HG03520 (cell line): ENCODE data around the gene SGCA.

Source experiments
- ATAC-seq: cut with Tn5 transposase; IDR thresholded peaks from one replicate; pipeline ENCODE4 v1.9.1; 2021; ENCODE audit warnings: mild to moderate bottlenecking, moderate library complexity; ENCODE audit not compliant: unreplicated experiment

Gene SGCA

DNA sequence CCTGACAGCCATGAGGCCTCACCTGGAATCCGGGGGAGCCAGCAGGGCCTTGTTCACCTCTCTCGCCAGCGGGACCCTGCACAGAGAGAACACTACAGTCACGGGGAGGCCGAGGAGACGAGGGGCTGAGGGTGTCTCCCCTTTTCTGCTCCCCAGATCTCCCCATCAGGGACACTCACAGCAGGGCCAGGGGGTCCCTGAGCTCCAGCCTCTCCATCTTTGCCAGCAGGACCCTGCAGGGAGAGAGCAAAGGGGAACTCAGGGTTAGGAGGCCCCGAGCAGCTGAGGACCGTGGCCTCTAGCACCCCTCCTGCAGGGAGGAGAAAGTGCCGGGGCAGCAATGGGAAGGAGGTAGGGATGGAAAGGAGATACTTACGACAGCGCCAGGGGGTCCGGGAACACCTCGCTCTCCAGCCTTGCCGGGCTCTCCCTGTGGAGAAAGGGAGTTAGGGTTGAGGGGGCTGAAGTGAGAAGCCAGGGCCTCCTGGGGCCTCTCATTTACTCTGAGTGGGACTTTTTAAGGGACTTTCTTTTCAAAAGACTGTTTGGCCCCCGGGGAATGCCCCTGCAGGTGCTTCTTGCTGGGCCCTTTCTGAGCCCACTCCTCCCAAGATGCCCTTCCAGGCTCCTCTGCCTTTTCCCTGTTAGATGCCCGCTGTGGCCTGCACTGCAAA is 26.9 kb downstream of the SGCA start:
- no peak for ATAC-seq

DNA sequence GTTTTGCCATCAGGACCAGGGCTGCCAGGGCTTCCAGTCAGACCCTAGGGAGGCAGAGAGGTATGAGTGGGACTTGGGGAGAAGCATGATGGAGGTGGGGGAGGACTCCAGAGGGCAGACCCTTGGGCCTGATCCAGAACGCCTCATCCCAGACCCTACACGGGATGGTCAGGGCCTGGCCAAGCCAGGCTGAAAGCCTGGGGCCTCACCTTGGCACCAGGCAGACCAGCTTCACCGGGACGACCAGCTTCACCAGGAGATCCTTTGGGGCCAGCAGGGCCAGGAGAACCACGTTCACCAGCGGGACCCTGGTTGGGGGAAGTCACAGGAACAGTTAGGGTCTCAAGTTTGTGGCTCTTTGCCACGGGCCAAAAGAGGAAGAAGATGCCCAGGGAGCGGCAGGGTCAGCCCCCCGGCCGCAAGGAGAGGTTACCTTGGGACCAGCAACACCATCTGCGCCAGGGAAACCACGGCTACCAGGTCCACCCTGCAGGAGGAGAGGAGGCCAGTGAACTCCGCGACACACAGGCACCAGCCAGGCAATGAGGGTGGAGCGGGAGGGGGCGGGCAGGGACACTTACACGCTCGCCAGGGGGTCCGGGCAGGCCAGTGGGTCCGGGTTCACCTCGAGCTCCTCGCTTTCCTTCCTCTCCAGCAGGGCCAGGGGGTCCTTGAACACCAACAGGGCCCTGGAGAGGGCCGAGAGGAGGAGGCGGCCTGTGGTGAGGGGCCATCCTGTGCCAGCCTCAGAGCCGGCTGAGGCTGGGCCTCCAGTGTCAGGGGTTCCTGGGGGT is 28.5 kb downstream of the SGCA start:
- ATAC-seq: no peak

DNA sequence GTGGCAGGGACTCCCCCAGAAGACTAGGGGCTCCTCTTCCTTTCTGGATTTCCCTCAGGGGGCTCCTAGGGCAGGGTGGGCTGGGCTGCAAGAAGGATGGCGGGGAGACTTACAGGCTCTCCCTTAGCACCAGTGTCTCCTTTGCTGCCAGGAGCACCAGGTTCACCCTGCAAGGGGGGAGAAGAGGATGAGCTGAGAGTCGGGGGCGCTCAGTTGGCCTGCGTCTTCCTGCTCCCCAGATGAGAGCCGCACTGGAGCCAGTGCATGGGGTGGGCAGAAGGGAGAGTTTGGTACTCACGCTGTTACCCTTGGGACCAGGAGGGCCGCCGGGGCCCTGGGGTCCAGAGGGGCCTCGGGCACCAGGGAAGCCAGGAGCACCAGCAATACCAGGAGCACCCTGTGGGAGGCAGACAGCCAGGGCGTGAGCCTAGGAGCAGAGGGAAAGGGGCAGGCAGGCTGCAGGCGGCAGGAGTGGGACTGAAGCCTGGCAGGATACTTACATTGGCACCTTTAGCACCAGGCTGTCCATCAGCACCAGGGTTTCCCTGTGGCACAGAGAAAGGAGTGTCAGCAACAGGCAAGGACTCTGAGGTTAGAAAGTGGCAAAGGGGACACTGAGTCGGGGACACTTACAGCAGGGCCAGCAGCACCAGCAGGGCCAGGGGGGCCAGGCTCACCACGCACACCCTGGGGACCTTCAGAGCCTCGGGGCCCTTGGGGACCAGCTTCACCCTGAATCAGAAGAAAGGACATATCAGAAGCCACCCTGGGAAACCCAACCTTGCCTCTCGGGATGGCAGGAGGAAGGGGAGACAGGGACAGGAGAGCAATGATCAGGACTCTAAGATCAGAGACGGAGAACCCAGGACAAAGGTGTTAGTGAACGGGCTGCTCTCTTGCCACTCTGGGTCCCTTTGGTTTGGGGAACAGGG is 29.4 kb downstream of the SGCA start:
- no peak for ATAC-seq

DNA sequence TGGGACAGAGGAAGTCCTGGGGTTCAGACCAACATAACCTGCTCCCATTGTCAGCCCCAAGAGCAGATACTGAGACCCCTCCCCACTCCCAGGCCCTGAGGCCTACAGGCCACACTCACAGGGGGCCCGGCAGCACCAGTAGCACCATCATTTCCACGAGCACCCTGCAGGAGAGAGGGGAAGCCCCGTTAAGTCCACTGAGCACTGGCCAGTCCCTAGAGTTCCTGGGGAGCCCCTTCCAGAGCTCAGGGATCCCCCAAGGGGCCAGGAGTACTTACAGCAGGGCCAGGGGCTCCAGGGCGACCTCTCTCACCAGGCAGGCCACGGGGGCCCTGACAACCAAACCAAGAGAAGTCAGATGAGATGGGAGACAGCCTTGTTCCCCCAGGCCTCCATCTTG is 30.2 kb downstream of the SGCA start:
- ATAC-seq: no peak

DNA sequence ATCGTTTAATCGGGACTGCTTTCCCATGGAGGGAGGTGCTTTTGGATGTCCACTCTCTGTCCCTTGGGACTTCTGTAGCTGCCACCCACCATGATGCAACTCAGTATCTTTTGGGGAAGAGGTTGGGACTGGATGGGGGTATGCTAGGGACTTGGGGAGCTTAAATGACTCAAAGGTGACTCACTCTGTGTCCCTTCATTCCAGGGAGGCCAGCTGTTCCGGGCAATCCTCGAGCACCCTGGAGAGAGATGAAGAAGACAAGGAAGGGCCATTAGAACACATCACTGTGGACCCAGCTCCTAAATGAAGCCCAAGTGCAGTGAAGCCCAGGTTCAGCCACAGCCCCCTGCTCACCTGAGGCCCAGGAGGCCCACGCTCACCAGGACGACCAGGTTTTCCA is 31.0 kb downstream of the SGCA start:
- ATAC-seq: no peak

DNA sequence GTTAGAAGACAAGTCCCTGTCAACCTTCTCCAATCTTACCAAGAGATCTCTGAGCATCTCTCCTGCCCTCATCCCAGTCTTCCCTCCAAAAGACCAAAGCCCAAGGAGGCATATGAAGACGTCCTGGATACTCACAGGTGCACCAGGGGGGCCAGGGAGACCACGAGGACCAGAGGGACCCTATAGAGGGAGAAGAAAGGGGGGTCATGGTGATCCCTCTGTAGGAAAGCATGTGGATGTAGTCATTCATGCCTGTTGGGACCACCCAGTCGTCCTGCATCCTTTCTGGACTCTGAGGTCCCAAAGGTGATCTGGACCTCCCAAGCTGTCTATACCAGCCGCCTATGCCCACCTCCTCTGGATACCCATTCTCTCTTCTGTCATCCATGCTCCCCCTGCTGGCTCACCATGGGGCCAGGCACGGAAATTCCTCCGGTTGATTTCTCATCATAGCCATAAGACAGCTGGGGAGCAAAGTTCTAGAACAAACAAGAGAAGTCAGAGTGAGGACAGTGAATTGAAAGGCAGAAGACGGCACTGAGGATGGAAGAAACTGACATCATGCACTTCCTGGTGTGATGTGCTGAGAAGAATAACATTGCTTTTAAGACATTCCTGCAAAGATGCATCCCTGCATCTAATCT is 32.3 kb downstream of the SGCA start:
- ATAC-seq: no peak

DNA sequence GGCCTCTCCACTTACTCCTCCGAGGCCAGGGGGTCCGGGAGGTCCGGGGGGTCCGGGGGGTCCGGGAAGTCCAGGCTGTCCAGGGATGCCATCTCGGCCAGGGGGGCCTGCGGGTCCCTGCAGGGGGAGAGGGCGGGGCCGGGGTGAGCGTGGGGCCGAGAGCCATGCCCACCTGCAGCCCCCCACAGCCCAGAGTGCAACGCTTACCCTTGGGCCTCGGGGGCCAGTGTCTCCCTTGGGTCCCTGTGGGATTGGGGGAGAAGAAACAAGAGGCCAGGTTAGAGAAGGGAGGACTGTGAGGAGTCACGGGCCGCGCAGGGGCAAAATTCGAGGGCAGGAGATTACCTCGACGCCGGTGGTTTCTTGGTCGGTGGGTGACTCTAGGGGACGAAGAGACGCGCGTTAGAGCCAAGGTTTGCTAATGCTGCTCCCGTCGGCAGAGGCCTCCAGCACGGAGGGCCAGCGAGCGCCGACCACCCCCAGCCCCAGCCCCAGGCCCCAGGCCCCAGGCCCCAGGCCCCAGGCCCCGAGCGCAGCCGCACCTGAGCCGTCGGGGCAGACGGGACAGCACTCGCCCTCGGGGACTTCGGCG is 33.5 kb downstream of the SGCA start:
- ATAC-seq: no peak

DNA sequence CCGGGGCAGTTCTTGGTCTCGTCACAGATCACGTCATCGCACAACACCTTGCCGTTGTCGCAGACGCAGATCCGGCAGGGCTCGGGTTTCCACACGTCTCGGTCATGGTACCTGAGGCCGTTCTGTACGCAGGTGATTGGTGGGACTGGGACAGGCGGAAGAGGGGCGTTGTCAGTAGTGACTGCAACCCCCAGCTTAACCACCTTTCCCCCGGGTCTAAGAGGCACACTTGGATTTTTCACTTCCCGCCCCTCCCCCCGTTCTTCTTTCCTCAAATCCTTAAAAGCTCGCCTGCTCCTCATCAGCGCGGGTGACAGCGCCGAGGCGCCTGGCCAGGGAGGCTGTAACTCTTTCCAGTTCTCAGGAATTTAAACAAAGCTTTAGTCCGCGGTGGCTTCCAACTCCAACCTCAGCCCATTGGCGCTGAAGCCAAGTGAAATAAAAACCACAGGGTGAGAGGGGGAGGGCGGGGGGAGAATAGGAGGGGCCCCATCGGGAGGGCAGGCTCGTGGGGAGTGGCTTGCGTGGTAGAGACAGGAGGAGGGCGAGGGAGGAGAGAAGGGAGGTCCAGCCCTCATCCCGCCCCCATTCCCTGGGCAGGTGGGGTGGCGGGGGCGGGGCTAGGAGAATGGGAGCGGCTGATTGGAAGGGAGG is 34.1 kb downstream of the SGCA start:
- no peak for ATAC-seq

DNA sequence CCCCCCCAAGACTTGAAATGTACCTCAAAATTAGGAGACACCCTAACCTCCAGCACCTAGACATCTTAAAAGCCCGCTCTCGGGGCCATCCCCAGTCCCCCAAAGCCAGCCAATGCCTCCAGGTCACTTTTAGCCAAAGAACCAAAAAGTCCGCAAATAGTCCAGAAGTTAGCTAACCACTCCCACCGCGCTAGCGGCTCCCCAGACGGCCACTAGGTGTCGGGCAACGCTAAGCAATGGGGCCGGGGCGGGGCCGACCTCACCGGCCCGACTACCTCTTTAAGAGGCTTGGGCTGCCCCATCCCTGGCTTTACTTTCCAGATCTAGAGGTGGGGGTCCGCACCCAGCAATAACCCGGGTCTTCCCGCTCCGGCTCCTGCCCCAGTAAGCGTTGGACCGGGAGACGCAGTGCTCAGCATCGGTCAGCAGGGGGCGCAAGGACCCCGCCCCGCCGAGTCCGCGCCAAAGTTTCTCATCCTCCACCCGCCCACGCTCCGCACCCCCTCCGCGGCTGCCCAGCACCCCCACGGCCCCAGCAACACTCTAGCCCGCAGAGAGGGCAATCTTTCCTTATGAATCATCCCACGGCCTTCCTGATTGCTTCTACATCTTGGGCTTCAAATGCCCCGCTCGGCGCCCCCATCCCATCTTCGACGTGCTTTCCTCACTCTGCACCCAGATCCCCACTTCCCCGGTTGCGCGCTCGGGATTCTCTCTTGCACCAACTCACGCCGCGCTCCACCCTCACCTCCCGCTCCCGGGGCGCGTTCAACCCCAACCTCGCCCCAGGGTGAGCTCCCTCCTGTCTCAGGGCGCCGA is 34.9 kb downstream of the SGCA start:
- no peak for ATAC-seq

DNA sequence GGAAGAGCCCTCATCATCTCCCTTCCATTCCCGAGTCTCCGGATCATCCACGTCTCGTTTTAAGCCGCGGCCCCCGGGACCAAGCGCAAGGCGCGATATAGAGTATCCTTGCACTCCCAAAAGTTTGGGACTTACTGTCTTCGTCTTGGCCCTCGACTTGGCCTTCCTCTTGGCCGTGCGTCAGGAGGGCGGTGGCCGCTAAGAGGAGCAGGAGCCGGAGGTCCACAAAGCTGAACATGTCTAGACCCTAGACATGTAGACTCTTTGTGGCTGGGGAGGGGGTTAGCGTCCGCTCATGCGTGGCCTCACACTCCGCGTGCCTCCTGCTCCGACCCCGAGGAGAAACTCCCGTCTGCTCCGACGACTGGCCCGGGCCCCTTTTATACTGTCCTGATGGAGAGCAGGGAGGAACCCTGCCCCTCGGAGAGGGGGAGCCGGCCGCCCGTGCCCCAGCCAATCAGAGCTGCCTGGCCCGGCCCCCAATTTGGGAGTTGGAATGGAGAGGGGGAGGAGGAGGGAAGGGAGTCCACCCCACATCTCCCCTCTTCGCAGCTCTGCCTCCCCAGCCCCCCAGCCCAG is 35.6 kb downstream of the SGCA start, which contains the start of gene COL1A1:
Gene COL1A1 (minus strand): TSS at position 356 of the 579 bp plus-strand sequence. CDS start 118 bp downstream, at position 238.
- no peak for ATAC-seq

DNA sequence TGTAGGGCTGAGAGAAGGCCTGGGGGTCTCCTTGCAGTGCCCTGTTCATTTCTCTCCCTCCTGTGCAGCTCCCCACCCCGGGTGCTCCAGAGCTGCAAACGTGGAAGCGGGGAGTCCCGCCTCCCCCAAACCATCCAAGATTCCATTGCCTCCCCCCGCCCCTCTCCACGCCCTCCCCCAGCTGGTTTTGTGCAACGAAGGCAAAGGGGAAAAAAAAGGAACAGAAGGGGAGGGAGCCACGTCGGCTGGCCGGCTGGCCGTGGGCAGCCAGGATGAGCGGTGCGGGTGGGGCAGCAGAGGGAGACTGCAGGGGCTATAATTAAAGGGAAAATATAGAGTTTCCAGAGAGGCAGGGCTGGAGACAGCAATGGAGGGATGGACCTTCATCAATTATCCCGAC is 37.3 kb downstream of the SGCA start:
- no peak for ATAC-seq

DNA sequence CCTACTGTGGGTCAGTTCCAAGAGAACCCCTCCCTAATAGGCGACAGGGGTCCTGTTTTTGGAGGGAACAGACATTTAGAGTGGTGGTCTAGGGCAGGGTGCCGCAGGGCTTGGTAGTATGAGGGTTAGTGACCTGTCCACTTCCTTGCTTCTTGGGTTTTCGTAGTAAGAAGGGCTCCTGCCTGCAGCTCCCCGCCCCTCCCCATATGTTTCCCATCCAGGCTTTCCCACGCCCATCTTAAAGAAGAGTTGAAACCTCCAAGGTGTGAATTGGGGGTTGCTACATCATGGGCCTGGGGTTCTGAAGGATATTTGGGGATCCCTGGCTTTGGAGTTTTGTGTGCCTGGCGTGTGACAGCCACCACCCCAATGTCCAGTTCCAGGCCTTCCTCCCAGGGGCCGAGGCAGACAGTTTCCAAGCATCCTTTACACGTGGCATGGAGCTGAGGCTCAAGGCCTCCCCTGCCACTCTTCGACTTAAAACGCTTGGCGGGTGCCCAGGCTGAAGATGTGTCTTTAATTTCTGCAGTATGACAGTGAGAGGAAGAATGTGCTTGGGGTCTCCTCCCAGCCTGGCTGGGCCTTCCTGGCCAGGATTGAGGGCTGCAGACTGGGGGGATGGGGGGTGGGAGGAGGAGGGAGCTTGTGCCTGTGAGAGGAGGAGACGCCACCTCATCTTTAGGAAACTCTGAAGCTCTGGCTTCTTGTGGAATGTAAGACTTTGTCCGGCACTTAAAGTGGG is 38.0 kb downstream of the SGCA start:
- no peak for ATAC-seq

DNA sequence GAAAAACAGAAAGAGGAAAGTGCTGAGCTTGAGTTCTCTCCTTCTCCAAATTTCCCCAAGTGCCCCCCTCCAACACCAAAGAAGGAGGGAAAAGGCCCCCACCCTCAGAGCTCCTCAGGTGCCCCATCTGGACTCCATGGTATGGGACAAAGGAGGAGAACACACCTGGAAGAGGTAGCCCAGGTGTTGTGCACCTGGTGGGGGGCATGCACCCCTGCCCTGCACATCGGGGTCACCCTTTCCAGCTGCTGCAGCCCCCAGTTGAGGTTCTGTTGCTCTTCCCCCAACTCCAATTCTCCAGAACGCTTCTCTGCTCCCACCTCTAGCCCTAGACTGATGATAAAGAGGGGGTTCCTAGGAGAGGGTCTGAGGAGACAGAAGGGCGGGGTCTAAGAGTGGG is 38.6 kb downstream of the SGCA start:
- ATAC-seq: no peak

DNA sequence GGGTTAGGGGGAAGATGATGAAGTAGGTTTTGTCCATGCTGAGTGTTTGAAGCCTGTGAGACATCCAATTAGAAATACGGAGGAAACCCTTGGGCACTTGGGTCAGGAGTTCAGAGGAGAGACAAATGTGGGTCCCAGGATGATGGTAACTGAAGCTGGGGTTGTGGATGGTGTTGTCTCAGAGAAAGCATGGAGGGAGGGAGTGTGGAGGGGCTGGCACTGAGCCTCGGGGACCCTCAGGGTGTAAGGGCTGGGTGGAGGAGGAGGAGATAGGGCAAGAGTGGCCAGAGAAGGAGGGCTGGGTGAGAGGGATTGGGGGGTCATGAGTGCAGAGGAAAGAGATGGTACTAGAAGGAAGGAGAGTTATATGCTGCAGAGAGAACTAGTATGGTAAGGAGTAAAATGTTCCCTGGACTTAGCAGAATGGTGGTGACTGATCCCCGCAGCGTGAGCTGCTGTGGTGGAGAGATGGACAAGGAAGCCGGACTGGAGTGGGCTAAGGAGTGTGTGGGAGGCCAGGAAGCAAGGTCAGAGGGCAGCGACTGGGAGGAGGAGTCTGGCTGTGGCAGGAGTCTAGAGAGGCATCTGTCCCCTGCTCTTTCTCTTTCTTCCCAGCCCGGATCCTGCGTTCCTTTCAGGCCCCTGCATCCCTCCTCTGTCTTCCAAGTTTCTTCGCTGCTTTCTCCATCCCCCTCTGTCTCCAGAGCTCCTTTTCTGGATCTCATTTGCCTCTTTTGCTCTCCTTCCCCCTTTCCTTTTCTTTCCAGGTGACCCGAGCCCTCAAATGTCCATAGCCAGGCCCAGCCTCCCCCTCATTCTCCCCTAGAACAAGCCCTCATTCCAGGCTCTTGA is 39.5 kb downstream of the SGCA start:
- ATAC-seq: no peak

DNA sequence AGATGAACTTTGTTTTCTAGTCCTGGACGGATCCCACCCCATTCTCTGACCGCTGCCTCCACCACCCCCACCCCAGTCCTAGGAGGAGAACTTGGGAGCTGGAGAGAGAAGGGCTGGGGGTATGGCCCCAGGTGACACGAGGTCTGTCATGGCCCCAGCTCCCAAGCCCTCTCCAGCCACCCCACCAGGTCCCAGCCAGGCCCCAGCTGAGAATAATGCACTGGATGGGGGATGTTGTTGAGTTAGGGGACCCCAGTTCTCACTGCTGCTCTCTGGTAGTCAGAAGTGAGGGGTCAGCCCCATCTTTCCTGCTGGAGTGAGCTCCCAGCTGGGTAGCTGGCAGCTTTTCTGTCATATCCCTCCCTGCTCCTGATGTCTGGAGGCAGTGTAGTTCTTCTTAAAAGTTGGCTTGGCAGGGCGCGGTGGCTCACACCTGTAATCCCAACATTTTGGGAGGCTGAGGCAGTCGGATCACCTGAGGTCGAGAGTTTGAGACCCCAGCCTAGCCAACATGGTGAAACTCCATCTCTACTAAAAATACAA is 40.2 kb downstream of the SGCA start:
- ATAC-seq: no peak

DNA sequence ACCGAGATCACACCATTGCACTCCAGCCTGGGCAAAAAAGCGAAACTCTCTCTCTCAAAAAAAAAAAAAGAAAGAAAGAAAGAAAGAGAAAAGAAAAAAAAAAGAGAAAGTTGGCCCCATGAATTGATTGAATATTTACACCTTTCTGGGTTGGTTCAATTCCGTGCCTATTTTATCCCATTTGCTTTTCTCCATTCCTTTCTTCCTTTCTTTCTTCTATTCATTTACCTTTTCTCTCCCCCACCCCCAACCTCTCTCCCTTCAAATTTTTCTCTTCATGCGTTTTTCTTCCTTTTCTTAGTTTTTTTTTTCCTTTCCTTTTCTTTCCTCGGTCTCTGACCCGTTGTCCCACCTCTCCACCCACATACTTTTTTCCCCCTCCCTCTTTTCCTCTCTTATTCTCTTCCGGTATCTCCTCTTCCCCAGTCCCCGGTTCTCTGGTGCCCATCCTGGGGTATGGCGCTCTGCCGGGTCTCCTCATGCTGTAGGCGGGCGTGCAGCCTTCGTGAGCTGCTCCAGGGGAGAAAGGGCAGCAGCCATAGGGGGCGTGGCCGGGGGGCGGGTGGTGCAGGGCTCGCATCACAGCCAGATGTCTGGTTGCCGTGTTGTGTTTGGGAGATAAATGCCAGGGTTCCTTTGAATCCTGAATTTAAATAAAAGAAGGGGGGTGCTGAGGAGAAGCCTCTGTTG is 40.9 kb downstream of the SGCA start:
- no peak for ATAC-seq
